IPS-15b (cell line): ENCODE data around the gene IQSEC1.

Source experiments
- H3K27me3 ChIP-seq: one replicate; pipeline ENCODE4 v1.6.1; 2013; ENCODE audit warnings: low read length; ENCODE audit not compliant: control insufficient read depth, insufficient read depth
- H3K36me3 ChIP-seq: one replicate; pipeline ENCODE4 v1.6.1; 2013; ENCODE audit warnings: low read length; ENCODE audit not compliant: control insufficient read depth, insufficient read depth
- H3K4me1 ChIP-seq: one replicate; pipeline ENCODE4 v1.6.1; 2013; ENCODE audit warnings: mild to moderate bottlenecking, low read length; ENCODE audit not compliant: control insufficient read depth, insufficient read depth
- H3K4me3 ChIP-seq: one replicate; pipeline ENCODE4 v1.5.1; 2013; ENCODE audit warnings: low read depth, low read length
- H3K9ac ChIP-seq: one replicate; pipeline ENCODE4 v1.6.1; 2013; ENCODE audit warnings: low read depth, mild to moderate bottlenecking, low read length
- H3K9me3 ChIP-seq: one replicate; pipeline ENCODE4 v1.6.1; 2013; ENCODE audit warnings: mild to moderate bottlenecking, low read length; ENCODE audit not compliant: control insufficient read depth, insufficient read depth

IQSEC1 gene

GRCh38 chr3:12935023-12935860 lies 138.0 kb downstream of the IQSEC1 start:
- no peak overlapping the region for H3K9ac ChIP-seq
- H3K4me3 ChIP-seq: no peak overlapping the region
- no peaks in the 10 kb centered on the region for H3K27me3 ChIP-seq
- peaks cover 32% of the 10 kb centered on the region for H3K36me3 ChIP-seq
- no peaks in the 10 kb centered on the region for H3K4me1 ChIP-seq
- no peaks in the 10 kb centered on the region for H3K9me3 ChIP-seq

GRCh38 chr3:12934431-12934830 lies 138.8 kb downstream of the IQSEC1 start:
- Histone ChIP-seq H3K9me3 (no peaks in the 10 kb centered on the region), H3K27me3 (no peaks in the 10 kb centered on the region), H3K4me1 (no peaks in the 10 kb centered on the region), H3K9ac (no peak overlapping the region), H3K36me3 (peaks cover 32% of the 10 kb centered on the region), H3K4me3 (no peak overlapping the region)

DNA sequence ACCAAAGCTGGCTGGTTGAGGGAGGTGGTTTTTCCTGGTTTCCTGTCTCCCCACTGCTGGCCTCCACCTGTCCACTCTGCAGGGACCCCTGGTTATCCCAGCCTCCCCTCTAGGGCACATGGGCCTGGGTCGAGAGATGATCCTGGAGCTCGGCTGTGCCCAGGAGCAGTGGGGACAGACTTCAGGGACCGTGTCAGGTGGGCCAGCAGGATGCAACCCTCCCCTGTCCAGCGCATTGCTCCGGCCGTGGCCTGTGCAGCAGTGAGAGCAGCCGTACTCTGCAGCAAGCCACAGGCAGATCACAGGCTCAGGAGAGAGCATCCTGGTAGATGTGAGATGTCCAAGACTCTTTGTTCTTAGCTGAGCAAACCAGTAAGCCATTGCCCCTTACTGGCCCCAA lies 139.3 kb downstream of the IQSEC1 start:
- H3K27me3 ChIP-seq: no peaks in the 10 kb centered on the region
- H3K4me1 ChIP-seq: no peaks in the 10 kb centered on the region
- H3K9ac ChIP-seq: no peak overlapping the region
- H3K4me3 ChIP-seq: no peak overlapping the region
- no peaks in the 10 kb centered on the region for H3K9me3 ChIP-seq
- H3K36me3 ChIP-seq: peaks cover 32% of the 10 kb centered on the region

GRCh38 chr3:12932754-12933153 lies 140.5 kb downstream of the IQSEC1 start:
- Histone ChIP-seq H3K9me3 (no peaks in the 10 kb centered on the region), H3K36me3 (peaks cover 29% of the 10 kb centered on the region), H3K9ac (no peak overlapping the region), H3K4me3 (no peak overlapping the region), H3K27me3 (no peaks in the 10 kb centered on the region), H3K4me1 (no peaks in the 10 kb centered on the region)

DNA sequence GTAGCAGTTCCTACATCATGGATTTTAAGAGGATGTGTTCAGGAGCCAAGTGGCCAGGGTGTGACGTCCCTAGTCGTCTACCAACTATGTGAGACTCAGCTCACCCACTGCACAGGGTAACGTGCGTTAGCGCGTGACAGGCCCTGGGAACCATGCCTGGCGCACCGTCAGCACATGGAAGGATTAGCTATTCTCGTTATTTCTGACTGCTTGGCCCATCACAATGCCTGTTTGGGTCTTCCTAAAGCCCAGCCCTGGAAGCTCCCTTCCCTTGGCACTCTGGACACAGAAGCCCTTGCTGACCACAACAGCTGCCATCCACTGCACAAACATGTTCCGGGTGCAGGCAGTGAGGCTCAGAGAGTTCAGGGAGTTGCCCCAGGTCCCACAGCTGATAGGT lies 140.9 kb downstream of the IQSEC1 start:
- no peak overlapping the region for H3K9ac ChIP-seq
- no peak overlapping the region for H3K4me3 ChIP-seq
- no peaks in the 10 kb centered on the region for H3K27me3 ChIP-seq
- H3K36me3 ChIP-seq: peaks cover 29% of the 10 kb centered on the region
- H3K9me3 ChIP-seq: no peaks in the 10 kb centered on the region
- H3K4me1 ChIP-seq: no peaks in the 10 kb centered on the region

- no peak overlapping the region for H3K4me3 ChIP-seq
- H3K27me3 ChIP-seq: no peaks in the 10 kb centered on the region
- no peaks in the 10 kb centered on the region for H3K9me3 ChIP-seq
- H3K36me3 ChIP-seq: peaks cover 32% of the 10 kb centered on the region
- no peak overlapping the region for H3K9ac ChIP-seq
- no peaks in the 10 kb centered on the region for H3K4me1 ChIP-seq
Observed at GRCh38 chr3:12931273-12931905, 141.8 kb downstream of the IQSEC1 start.

DNA sequence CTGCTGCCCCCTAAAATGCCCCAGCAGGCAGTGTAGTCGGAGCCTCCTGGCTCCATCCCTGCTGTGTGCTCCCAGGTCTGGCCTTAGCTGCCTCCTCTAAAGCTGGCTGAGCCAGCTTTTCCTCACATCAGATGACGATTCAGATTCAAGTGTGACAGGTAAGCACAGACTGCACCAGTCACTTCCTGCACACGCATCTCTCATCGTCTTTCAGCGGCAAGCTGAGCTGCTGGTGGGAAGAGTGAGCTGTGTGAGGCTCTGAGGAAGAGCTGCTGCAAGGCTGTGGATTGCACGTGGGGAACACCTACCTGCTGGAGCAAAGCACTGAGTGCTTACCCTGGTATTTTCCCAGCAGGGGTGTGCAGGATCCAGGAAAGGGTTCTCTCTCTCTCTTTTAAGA lies 143.4 kb downstream of the IQSEC1 start:
- Histone ChIP-seq H3K9me3 (no peaks in the 10 kb centered on the region), H3K4me3 (no peak overlapping the region), H3K36me3 (peaks cover 27% of the 10 kb centered on the region), H3K4me1 (no peaks in the 10 kb centered on the region), H3K27me3 (no peaks in the 10 kb centered on the region), H3K9ac (no peak overlapping the region)

GRCh38 chr3:12926660-12927059 lies 146.6 kb downstream of the IQSEC1 start:
- Histone ChIP-seq H3K4me3 (no peak overlapping the region), H3K9me3 (no peaks in the 10 kb centered on the region), H3K27me3 (no peaks in the 10 kb centered on the region), H3K4me1 (no peaks in the 10 kb centered on the region), H3K36me3 (peaks cover 38% of the 10 kb centered on the region), H3K9ac (no peak overlapping the region)

DNA sequence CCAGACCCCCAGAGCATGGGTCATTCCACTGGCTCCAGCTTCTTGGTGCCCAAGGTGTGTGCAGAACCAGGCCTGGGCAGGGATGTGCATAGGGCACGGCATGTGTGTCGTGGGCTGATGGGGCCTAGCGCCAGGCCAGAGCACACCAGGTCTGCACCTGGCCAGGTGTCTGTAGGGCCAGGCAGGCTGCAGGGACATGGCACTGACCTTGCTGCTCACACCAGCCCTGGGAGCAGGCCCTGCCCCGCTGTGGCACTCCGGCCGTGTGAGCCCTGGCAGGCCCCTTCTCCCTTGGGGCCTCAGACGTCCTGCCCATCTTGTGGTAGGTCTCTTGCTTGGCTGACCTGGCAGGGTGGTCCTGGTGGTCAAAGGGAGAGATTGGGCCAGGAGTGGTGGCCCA lies 147.6 kb downstream of the IQSEC1 start:
- no peak overlapping the region for H3K4me3 ChIP-seq
- H3K9ac ChIP-seq: no peak overlapping the region
- H3K27me3 ChIP-seq: no peaks in the 10 kb centered on the region
- H3K36me3 ChIP-seq: peaks cover 40% of the 10 kb centered on the region
- no peaks in the 10 kb centered on the region for H3K4me1 ChIP-seq
- no peaks in the 10 kb centered on the region for H3K9me3 ChIP-seq

- Histone ChIP-seq H3K4me3 (no peak overlapping the region), H3K9ac (no peak overlapping the region), H3K4me1 (no peaks in the 10 kb centered on the region), H3K27me3 (no peaks in the 10 kb centered on the region), H3K36me3 (peaks cover 46% of the 10 kb centered on the region), H3K9me3 (no peaks in the 10 kb centered on the region)
Observed at GRCh38 chr3:12924437-12924836, 148.8 kb downstream of the IQSEC1 start.

- no peak overlapping the region for H3K9ac ChIP-seq
- H3K4me1 ChIP-seq: no peaks in the 10 kb centered on the region
- peaks cover 46% of the 10 kb centered on the region for H3K36me3 ChIP-seq
- H3K4me3 ChIP-seq: no peak overlapping the region
- H3K27me3 ChIP-seq: no peaks in the 10 kb centered on the region
- H3K9me3 ChIP-seq: no peaks in the 10 kb centered on the region
Observed at GRCh38 chr3:12922881-12923431, 150.3 kb downstream of the IQSEC1 start.

GRCh38 chr3:12922306-12922705 lies 150.9 kb downstream of the IQSEC1 start:
- H3K9ac ChIP-seq: no peak overlapping the region
- no peaks in the 10 kb centered on the region for H3K27me3 ChIP-seq
- no peak overlapping the region for H3K4me3 ChIP-seq
- H3K36me3 ChIP-seq: peaks cover 46% of the 10 kb centered on the region
- H3K4me1 ChIP-seq: no peaks in the 10 kb centered on the region
- no peaks in the 10 kb centered on the region for H3K9me3 ChIP-seq
